H1 (cell line): ENCODE data around the gene WNT3A. TPM values are rescaled to one million over a fixed set of nuclear protein-coding genes. Genes with fewer than 3 reads are reported as not detected.

ENCODE experiments used
- CBX8 ChIP-seq: fragments of 300-800, 300-1000 bp; sonication (generic); IDR thresholded peaks from 2 replicates; pipeline ENCODE4 v1.7.1; 2016; ENCODE audit warnings: low read depth, low read length, borderline replicate concordance
- CEBPB ChIP-seq: IDR thresholded peaks from 2 replicates; pipeline ENCODE4 v1.6.1; 2012; ENCODE audit warnings: low read depth, low read length
- HDAC2 ChIP-seq, 2 experiments: fragments of 300-600 bp in 1 of 2; sonication (generic) in 1 of 2; IDR thresholded peaks; 2 replicates each; pipeline ENCODE4 v1.6.1; 2011 to 2012; ENCODE audit warnings: low read depth in 2 of 2, low read length in 2 of 2, mild to moderate bottlenecking in 2 of 2, moderate library complexity in 2 of 2, borderline replicate concordance in 1 of 2, inconsistent platforms in 1 of 2
- JUN ChIP-seq: IDR thresholded peaks from 2 replicates; pipeline ENCODE4 v1.6.1; 2011; ENCODE audit warnings: low read depth, mild to moderate bottlenecking, improper control_type of control experiment, low read length
- KDM5A ChIP-seq: fragments of 200-600 bp; IDR thresholded peaks from 2 replicates; pipeline ENCODE4 v1.7.1; 2012; ENCODE audit warnings: mild to moderate bottlenecking, low read length, inconsistent platforms, mixed read lengths
- SIN3A ChIP-seq, 2 experiments: IDR thresholded peaks in 1 of 2; conservative IDR thresholded peaks in 1 of 2; 2 replicates each; pipeline ENCODE4 v1.6.1; 2011 to 2012; ENCODE audit warnings: low read length in 2 of 2, improper control_type of control experiment in 1 of 2, low read depth in 1 of 2, mild to moderate bottlenecking in 1 of 2
- SIRT6 ChIP-seq: IDR thresholded peaks from one replicate; pipeline ENCODE4 v1.7.1; 2012; ENCODE audit warnings: low read length, inconsistent platforms
- SP1 ChIP-seq: IDR thresholded peaks from 2 replicates; pipeline ENCODE4 v1.6.1; 2011; ENCODE audit warnings: low read depth, low read length
- SP2 ChIP-seq: IDR thresholded peaks from 2 replicates; pipeline ENCODE4 v1.6.1; 2012; ENCODE audit warnings: mild to moderate bottlenecking, low read length, inconsistent platforms
- TAF1 ChIP-seq: IDR thresholded peaks from 2 replicates; pipeline ENCODE4 v1.6.1; 2011; ENCODE audit warnings: mild to moderate bottlenecking, low read depth, low read length
- TAF7 ChIP-seq: optimal IDR thresholded peaks from 2 replicates; pipeline ENCODE3; 2011; ENCODE audit warnings: low read depth, mild to moderate bottlenecking, inconsistent platforms, low read length, moderate library complexity, borderline replicate concordance
- ZNF274 ChIP-seq: IDR thresholded peaks from 2 replicates; pipeline ENCODE4 v1.7.0; 2012; ENCODE audit warnings: low read length, borderline replicate concordance; ENCODE audit errors: extremely low read depth
- polyA plus RNA-seq, 7 experiments: library from polyadenylated mRNA; depleted of rRNA in 3 of 7; stranded (reverse) in 5 of 7; unstranded in 2 of 7; fragments of >200 nt in 5 of 7; fragments of 200-250 nt in 2 of 7; gene quantifications; 1 replicate in 5 of 7; 2 replicates in 1 of 7; 4 replicates in 1 of 7; pipeline versions ENCODE4 v1.2.1 to v1.2.3, GENCODE V29; 2011 to 2013; ENCODE audit warnings: missing spikeins in 2 of 7, mixed read lengths in 2 of 7
- total RNA-seq: library from RNA; stranded (reverse); fragmentation: NEBNext Ultra II Directional; extraction: Animal tissue kit (Norgen Biotek cat#: 25700); gene quantifications from 2 replicates; pipeline ENCODE4 v1.2.1, GENCODE V29; 2021
- TF ChIP-seq, protein P1 (sequence below): fragments of 300-600 bp; sonication (generic); IDR thresholded peaks from 2 replicates; pipeline ENCODE4 v1.7.1; 2012; ENCODE audit warnings: low read length, moderate library complexity, mild to moderate bottlenecking, inconsistent platforms; ENCODE audit not compliant: insufficient replicate concordance

WNT3A gene
- total and polyA plus RNA-seq, 2 of the 8 experiments (the other 6 are each of a cell fraction or from before 2014, with no cell fraction given) = 0.08 to 0.19 TPM

DNA sequence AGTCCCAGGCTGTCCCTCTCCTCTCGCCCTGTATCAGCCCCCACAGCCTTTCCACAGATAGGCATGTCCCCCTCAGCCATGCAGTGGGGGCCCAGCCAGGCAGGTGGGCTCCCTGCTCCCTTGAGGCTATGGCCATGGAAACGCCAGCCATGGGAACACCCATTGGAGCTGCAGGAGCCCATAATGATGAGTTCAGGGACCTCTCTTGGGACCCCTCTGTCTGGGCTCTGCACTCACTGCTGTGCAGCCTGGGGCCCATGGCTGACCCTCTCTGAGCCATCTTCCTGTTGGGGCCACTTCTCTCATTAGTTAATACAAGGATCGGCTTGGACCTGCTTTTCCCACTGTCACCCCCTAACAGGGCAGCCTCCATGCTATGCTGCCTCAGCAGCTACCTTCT, 33.2 kb downstream of the WNT3A start (continued):
- TF ChIP-seq, protein P1, sequence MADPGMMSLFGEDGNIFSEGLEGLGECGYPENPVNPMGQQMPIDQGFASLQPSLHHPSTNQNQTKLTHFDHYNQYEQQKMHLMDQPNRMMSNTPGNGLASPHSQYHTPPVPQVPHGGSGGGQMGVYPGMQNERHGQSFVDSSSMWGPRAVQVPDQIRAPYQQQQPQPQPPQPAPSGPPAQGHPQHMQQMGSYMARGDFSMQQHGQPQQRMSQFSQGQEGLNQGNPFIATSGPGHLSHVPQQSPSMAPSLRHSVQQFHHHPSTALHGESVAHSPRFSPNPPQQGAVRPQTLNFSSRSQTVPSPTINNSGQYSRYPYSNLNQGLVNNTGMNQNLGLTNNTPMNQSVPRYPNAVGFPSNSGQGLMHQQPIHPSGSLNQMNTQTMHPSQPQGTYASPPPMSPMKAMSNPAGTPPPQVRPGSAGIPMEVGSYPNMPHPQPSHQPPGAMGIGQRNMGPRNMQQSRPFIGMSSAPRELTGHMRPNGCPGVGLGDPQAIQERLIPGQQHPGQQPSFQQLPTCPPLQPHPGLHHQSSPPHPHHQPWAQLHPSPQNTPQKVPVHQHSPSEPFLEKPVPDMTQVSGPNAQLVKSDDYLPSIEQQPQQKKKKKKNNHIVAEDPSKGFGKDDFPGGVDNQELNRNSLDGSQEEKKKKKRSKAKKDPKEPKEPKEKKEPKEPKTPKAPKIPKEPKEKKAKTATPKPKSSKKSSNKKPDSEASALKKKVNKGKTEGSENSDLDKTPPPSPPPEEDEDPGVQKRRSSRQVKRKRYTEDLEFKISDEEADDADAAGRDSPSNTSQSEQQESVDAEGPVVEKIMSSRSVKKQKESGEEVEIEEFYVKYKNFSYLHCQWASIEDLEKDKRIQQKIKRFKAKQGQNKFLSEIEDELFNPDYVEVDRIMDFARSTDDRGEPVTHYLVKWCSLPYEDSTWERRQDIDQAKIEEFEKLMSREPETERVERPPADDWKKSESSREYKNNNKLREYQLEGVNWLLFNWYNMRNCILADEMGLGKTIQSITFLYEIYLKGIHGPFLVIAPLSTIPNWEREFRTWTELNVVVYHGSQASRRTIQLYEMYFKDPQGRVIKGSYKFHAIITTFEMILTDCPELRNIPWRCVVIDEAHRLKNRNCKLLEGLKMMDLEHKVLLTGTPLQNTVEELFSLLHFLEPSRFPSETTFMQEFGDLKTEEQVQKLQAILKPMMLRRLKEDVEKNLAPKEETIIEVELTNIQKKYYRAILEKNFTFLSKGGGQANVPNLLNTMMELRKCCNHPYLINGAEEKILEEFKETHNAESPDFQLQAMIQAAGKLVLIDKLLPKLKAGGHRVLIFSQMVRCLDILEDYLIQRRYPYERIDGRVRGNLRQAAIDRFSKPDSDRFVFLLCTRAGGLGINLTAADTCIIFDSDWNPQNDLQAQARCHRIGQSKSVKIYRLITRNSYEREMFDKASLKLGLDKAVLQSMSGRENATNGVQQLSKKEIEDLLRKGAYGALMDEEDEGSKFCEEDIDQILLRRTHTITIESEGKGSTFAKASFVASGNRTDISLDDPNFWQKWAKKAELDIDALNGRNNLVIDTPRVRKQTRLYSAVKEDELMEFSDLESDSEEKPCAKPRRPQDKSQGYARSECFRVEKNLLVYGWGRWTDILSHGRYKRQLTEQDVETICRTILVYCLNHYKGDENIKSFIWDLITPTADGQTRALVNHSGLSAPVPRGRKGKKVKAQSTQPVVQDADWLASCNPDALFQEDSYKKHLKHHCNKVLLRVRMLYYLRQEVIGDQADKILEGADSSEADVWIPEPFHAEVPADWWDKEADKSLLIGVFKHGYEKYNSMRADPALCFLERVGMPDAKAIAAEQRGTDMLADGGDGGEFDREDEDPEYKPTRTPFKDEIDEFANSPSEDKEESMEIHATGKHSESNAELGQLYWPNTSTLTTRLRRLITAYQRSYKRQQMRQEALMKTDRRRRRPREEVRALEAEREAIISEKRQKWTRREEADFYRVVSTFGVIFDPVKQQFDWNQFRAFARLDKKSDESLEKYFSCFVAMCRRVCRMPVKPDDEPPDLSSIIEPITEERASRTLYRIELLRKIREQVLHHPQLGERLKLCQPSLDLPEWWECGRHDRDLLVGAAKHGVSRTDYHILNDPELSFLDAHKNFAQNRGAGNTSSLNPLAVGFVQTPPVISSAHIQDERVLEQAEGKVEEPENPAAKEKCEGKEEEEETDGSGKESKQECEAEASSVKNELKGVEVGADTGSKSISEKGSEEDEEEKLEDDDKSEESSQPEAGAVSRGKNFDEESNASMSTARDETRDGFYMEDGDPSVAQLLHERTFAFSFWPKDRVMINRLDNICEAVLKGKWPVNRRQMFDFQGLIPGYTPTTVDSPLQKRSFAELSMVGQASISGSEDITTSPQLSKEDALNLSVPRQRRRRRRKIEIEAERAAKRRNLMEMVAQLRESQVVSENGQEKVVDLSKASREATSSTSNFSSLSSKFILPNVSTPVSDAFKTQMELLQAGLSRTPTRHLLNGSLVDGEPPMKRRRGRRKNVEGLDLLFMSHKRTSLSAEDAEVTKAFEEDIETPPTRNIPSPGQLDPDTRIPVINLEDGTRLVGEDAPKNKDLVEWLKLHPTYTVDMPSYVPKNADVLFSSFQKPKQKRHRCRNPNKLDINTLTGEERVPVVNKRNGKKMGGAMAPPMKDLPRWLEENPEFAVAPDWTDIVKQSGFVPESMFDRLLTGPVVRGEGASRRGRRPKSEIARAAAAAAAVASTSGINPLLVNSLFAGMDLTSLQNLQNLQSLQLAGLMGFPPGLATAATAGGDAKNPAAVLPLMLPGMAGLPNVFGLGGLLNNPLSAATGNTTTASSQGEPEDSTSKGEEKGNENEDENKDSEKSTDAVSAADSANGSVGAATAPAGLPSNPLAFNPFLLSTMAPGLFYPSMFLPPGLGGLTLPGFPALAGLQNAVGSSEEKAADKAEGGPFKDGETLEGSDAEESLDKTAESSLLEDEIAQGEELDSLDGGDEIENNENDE = no peak
- TF ChIP-seq JUN (no peak), CBX8 (no peak), KDM5A (no peak), CEBPB (no peak), TAF7 (no peak), TAF1 (no peak), SP2 (no peak), SIRT6 (no peak), SP1 (no peak), ZNF274 (no peak), SIN3A (conservative IDR thresholded peaks at IDR 0.05 in 1 of 2, IDR thresholded peaks at IDR 0.05 in 1 of 2; ENCODE audit: low read depth in 1 of 2, low read length in 2 of 2) (no peak), HDAC2 (IDR thresholded peaks at IDR 0.05; ENCODE audit: borderline replicate concordance in 1 of 2, low read depth in 2 of 2, low read length in 2 of 2) (no peak)
